Heart left ventricle (tissue), 13 donors: ENCODE data around the gene ENAH.
A peak's percentile ranks its signal among the peaks of the same experiment; 100 is the strongest.

Experiments used
- CTCF ChIP-seq, 12 donors: fragments of 200-600 bp; sonication (generic) in 4 of 12; IDR thresholded peaks; one replicate each; pipeline versions ENCODE4 v1.5.0 to v1.8.0; 2018 to 2022; ENCODE audit warnings: antibody characterized with exemption in 12 of 12, mild to moderate bottlenecking in 5 of 12
- POLR2A ChIP-seq, 2 donors: fragments of 450-650 bp; IDR thresholded peaks; one replicate each; pipeline ENCODE4 v1.6.1; 2017; ENCODE audit warnings: antibody characterized with exemption in 2 of 2, mild to moderate bottlenecking in 2 of 2, moderate library complexity in 2 of 2
- donor health status: ischemic (EF 13 %, LVEDD 7.1; RV severe dilation, severe dysfunction).
- donor health status: DM: no; HTN: yes; CAD: no.
- donor health status: DM: no; HTN: no; CAD: no.
- donor health status: ischemic (EF 25% LVEDD 6.9; RV normal size, moderate dysfunction).
- donor health status: ischemic (EF 25% LVEDD 5.7; RV mildly dilated, moderate dysfunction).
- donor health status: ischemic (EF 35%, LVEDD 5.7; RV mildly dilated, moderate dysfunction).
- donor health status: nonischemic (EF 11% LVEDD 7.7; RV severe dilation, severe dysfunction).
- donor health status: DM: yes; HTN: yes; CAD: no.
- donor health status: PGD.
- donor health status: ischemic (EF 29% LVEDD 5.4; RV normal size, mild dysfunction).
- donor health status: nonischemic (EF 23%, LVEDD 6.1; RV moderate dilation, normal function).

GRCh38 chr1:225474986-225475820 lies 177.7 kb downstream of the ENAH start:
- TF ChIP-seq CTCF (IDR thresholded peaks at IDR 0.05), result peak in 11 of 12 donors; percentile 100
- no peak for TF ChIP-seq POLR2A (IDR thresholded peaks at IDR 0.05)
